ENCODE results near the gene PPP1R9B.

PPP1R9B gene

DNA sequence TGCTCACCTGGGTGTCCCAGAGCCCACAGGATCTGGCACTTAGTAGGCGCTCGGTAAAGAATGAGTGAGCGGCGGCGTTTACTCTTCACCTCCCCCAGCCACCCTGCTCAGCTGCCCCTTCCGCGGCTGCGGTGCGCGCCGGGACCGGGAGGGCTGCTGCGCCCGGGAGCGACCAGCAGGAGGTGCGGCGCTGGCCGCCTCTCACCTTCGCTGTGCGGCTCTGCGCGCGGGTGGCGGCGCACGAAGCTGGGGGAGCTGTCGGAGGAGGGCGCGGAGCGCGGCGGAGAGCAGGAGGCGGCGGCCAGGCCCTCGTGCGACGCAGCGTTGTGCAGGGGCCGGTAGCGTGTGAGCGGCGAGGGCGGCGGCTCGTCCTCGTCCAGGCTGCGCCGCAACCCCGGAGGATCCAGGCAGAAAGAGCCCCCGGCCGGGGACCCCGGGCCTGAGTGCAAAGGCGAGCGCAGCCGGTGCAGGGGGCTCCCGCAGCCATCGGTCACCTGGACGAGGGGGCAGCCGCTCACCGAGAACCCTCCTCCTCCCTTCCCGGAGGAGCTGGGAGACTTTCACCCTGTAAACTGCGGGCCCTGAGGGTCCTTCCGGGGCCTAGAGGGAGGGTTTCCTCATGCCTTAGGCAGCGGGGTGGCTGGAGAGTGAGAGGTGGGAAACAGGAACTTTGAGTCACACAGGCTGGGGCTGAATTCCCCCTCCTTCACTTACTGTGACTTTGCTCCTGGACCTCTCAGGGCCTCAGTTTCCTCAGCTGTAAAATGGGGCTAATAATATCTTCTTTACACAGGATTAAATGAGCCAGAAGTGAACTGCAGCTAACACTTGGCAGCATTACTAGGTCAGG is 33.0 kb downstream of the PPP1R9B start:
- DNase-seq (ENCODE audit: low read depth): no peak
- TF ChIP-seq CTCF (conservative IDR thresholded peaks at IDR 0.05; ENCODE audit: low read depth, low read length): peak; percentile 68
- no peak overlapping the region for H3K4me3 ChIP-seq (ENCODE audit: low read length)

GRCh38 chr17:50115756-50116155 is 34.7 kb downstream of the PPP1R9B start:
- no peak for TF ChIP-seq CTCF (conservative IDR thresholded peaks at IDR 0.05; ENCODE audit: low read depth, low read length)
- no peak for DNase-seq (ENCODE audit: low read depth)
- H3K4me3 ChIP-seq (ENCODE audit: low read length): no peak overlapping the region

DNA sequence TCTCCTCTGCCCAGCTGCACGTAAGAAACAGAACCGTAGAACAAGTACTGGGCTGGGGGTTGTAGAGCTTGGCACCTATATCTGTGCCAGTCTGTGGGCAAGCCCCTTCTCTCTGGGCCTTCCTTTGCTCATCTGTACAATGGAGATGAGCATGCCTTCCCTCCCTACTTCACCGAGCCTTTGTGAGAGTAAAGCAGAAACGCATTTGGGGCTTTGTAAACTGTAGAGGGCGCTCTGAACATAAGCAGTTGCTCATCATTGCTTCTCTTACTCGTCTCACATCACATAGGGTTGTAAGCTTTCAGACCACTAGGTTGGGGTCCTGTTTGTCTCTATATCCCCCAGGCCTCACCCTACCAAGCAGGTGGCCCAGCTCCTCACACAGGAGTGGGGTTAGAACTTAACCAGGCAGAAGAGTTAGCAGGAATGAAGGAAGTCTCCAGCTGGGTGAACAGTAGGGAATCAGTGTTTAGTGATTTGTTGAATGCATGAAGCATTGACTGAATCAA is 35.6 kb downstream of the PPP1R9B start:
- no peak for DNase-seq (ENCODE audit: low read depth)
- TF ChIP-seq CTCF (conservative IDR thresholded peaks at IDR 0.05; ENCODE audit: low read depth, low read length): peak; percentile 85
- no peak overlapping the region for H3K4me3 ChIP-seq (ENCODE audit: low read length)

- TF ChIP-seq CTCF (conservative IDR thresholded peaks at IDR 0.05; ENCODE audit: low read depth, low read length): no peak
- DNase-seq (ENCODE audit: low read depth): no peak
- no peak overlapping the region for H3K4me3 ChIP-seq (ENCODE audit: low read length)
Measured at GRCh38 chr17:50114401-50114800, 36.1 kb downstream of the PPP1R9B start.

- no peak for DNase-seq (ENCODE audit: low read depth)
- no peak overlapping the region for H3K4me3 ChIP-seq (ENCODE audit: low read length)
- TF ChIP-seq CTCF (conservative IDR thresholded peaks at IDR 0.05; ENCODE audit: low read depth, low read length): no peak
Measured at GRCh38 chr17:50113624-50114320, 36.7 kb downstream of the PPP1R9B start.

- TF ChIP-seq CTCF (conservative IDR thresholded peaks at IDR 0.05; ENCODE audit: low read depth, low read length): no peak
- no peak overlapping the region for H3K4me3 ChIP-seq (ENCODE audit: low read length)
- no peak for DNase-seq (ENCODE audit: low read depth)
Measured at GRCh38 chr17:50112694-50113093, 37.8 kb downstream of the PPP1R9B start.

All from retinal pigment epithelial cell (primary cell).